DOHH2 (cell line): ENCODE results near the gene TFAM.

ENCODE experiments used
- EZH2phosphoT487 ChIP-seq: fragments of 200-600 bp; sonication (generic); IDR thresholded peaks from 2 replicates; pipeline ENCODE4 v1.6.1; 2017; ENCODE audit warnings: borderline replicate concordance, mild to moderate bottlenecking, antibody characterized with exemption, low read length, moderate library complexity, mixed read lengths
- TF ChIP-seq, protein P1 (sequence below): fragments of 200-600 bp; sonication (generic); IDR thresholded peaks from one replicate; pipeline ENCODE4 v1.5.1; 2014; ENCODE audit warnings: antibody characterized with exemption, mild to moderate bottlenecking, low read depth, low read length; ENCODE audit not compliant: poor library complexity, severe bottlenecking

DNA sequence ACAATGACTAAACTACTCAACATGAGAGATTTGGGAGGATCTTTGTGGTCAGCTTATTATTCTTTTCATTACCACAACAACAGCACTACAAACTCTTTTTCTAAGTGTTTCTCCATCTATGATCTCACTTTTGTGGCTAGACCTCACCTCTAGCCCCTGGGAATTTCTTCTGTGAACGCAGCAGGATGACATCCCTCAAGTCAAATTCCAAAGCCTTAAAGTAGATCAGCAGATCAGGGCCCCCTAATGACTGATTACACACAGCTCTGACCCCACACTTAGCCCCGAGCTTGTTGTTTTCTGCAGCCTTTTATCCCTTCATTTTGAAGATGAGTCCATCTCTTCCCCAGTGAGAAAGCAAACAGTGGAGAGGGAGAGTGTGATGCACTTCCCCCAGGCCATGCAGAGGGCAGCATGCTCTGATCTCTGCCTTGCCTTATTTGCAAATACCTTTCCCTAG is 27.3 kb downstream of the TFAM start:
- TF ChIP-seq, protein P1, sequence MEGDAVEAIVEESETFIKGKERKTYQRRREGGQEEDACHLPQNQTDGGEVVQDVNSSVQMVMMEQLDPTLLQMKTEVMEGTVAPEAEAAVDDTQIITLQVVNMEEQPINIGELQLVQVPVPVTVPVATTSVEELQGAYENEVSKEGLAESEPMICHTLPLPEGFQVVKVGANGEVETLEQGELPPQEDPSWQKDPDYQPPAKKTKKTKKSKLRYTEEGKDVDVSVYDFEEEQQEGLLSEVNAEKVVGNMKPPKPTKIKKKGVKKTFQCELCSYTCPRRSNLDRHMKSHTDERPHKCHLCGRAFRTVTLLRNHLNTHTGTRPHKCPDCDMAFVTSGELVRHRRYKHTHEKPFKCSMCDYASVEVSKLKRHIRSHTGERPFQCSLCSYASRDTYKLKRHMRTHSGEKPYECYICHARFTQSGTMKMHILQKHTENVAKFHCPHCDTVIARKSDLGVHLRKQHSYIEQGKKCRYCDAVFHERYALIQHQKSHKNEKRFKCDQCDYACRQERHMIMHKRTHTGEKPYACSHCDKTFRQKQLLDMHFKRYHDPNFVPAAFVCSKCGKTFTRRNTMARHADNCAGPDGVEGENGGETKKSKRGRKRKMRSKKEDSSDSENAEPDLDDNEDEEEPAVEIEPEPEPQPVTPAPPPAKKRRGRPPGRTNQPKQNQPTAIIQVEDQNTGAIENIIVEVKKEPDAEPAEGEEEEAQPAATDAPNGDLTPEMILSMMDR: no peak
- no peak for TF ChIP-seq EZH2phosphoT487
